Osteoblast (primary cell): ENCODE measurements around the gene NHLH1. TPM values are rescaled to one million over a fixed set of nuclear protein-coding genes. Genes with fewer than 3 reads are reported as not detected.

Source experiments
- DNase-seq: peaks from one replicate; pipeline ENCODE4 v3.0.0; 2011; ENCODE audit warnings: low spot score, mixed read lengths; ENCODE audit not compliant: insufficient read length; ENCODE audit errors: missing footprints
- H2AFZ ChIP-seq: 2 replicates; pipeline ENCODE4 v1.6.0; 2011; ENCODE audit warnings: mild to moderate bottlenecking, low read length
- H3K27ac ChIP-seq: 2 replicates; pipeline ENCODE4 v1.5.1; 2011; ENCODE audit warnings: mild to moderate bottlenecking, low read depth, low read length, moderate library complexity
- H3K27me3 ChIP-seq: 2 replicates; pipeline ENCODE4 v1.6.0; 2012; ENCODE audit warnings: mild to moderate bottlenecking, control low read depth, inconsistent platforms, low read length, moderate library complexity; ENCODE audit not compliant: insufficient read depth
- H3K36me3 ChIP-seq: 2 replicates; pipeline ENCODE4 v1.5.1; 2011; ENCODE audit warnings: mild to moderate bottlenecking, low read length, control low read depth, moderate library complexity; ENCODE audit not compliant: insufficient read depth
- H3K4me1 ChIP-seq: 2 replicates; pipeline ENCODE4 v1.5.1; 2011; ENCODE audit warnings: mild to moderate bottlenecking, low read length, control low read depth, moderate library complexity; ENCODE audit not compliant: insufficient read depth
- H3K4me2 ChIP-seq: 2 replicates; pipeline ENCODE4 v1.6.0; 2011; ENCODE audit warnings: mild to moderate bottlenecking, low read length; ENCODE audit not compliant: insufficient read depth
- H3K4me3 ChIP-seq: fragments of 200-600 bp; sonication (generic); 3 replicates; pipeline ENCODE4 v1.5.1; 2012; ENCODE audit warnings: mild to moderate bottlenecking, low read length, inconsistent platforms; ENCODE audit not compliant: insufficient read depth
- H3K79me2 ChIP-seq: 2 replicates; pipeline ENCODE4 v1.6.0; 2012; ENCODE audit warnings: mild to moderate bottlenecking, low read length, control low read depth, inconsistent platforms; ENCODE audit not compliant: insufficient read depth
- H3K9me3 ChIP-seq: 2 replicates; pipeline ENCODE4 v1.5.1; 2011; ENCODE audit warnings: low read depth, low read length, control low read depth
- H4K20me1 ChIP-seq: 2 replicates; pipeline ENCODE4 v1.6.0; 2012; ENCODE audit warnings: mild to moderate bottlenecking, low read length, control low read depth; ENCODE audit not compliant: insufficient read depth
- total RNA-seq: library from RNA; depleted of rRNA; stranded (reverse); fragments of >200 nt; gene quantifications from 2 replicates; pipeline ENCODE4 v1.2.3, GENCODE V29; 2012
- TF ChIP-seq, protein P1 (sequence below): IDR thresholded peaks from 2 replicates; pipeline ENCODE4 v1.5.1; 2011; ENCODE audit warnings: mild to moderate bottlenecking, low read depth, low read length, moderate library complexity; ENCODE audit errors: extremely low read depth

The NHLH1 gene
- total RNA-seq, 1 donor: not detected

DNA sequence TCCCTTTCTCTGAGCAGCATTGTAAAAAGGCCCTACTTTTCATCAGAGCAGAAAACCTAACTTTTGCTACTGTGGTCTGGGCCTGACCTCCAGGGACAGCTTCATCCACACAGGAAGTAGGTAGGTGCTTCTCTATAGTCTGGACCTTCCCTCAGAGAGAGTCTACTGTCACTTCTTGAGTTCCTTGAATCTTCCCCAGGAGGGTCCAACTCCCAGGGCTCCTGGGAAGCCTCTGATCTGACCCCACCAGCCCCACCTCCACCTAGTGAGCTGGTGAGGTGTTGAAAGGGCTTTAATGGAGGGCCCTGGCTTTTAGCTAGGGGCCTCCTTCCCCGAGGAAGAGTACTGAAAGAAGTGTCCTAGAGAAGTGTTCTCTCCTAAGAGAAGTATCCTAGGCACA, 30.8 kb downstream of the NHLH1 start:
- DNase-seq: no peak
- H2AFZ ChIP-seq: no peak overlapping the region
- no peak overlapping the region for H3K4me2 ChIP-seq
- H3K9me3 ChIP-seq: no peaks in the 10 kb centered on the region
- TF ChIP-seq, protein P1, sequence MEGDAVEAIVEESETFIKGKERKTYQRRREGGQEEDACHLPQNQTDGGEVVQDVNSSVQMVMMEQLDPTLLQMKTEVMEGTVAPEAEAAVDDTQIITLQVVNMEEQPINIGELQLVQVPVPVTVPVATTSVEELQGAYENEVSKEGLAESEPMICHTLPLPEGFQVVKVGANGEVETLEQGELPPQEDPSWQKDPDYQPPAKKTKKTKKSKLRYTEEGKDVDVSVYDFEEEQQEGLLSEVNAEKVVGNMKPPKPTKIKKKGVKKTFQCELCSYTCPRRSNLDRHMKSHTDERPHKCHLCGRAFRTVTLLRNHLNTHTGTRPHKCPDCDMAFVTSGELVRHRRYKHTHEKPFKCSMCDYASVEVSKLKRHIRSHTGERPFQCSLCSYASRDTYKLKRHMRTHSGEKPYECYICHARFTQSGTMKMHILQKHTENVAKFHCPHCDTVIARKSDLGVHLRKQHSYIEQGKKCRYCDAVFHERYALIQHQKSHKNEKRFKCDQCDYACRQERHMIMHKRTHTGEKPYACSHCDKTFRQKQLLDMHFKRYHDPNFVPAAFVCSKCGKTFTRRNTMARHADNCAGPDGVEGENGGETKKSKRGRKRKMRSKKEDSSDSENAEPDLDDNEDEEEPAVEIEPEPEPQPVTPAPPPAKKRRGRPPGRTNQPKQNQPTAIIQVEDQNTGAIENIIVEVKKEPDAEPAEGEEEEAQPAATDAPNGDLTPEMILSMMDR: no peak
- H4K20me1 ChIP-seq: no peaks in the 10 kb centered on the region
- no peaks in the 10 kb centered on the region for H3K4me1 ChIP-seq
- no peaks in the 10 kb centered on the region for H3K36me3 ChIP-seq
- no peaks in the 10 kb centered on the region for H3K79me2 ChIP-seq
- H3K27ac ChIP-seq: no peak overlapping the region
- peaks cover 50% of the 10 kb centered on the region for H3K27me3 ChIP-seq
- no peak overlapping the region for H3K4me3 ChIP-seq

DNA sequence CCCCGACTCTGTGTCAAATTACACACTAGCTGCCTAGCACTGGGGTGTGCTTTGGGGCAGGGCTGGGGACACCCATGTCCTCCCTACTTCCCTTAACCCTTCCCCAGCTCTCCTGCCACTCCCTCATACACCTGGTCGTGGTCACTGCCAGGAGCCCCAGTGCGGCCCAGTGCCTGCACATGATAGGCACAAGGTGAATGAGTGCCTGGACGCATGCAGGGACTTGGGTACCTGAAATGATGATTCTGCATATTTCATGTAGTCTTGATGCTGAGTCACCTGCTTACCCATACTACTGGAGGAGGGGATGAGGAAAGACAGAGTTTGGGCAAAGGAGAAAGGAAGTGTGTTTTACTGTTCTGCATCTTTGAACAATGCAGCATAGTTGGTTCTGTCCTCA, 32.0 kb downstream of the NHLH1 start:
- no peaks in the 10 kb centered on the region for H4K20me1 ChIP-seq
- TF ChIP-seq, protein P1: no peak
- no peak overlapping the region for H3K27ac ChIP-seq
- peaks cover 61% of the 10 kb centered on the region for H3K27me3 ChIP-seq
- H2AFZ ChIP-seq: no peak overlapping the region
- H3K9me3 ChIP-seq: no peaks in the 10 kb centered on the region
- H3K4me2 ChIP-seq: no peak overlapping the region
- no peaks in the 10 kb centered on the region for H3K79me2 ChIP-seq
- no peaks in the 10 kb centered on the region for H3K36me3 ChIP-seq
- H3K4me3 ChIP-seq: no peak overlapping the region
- no peaks in the 10 kb centered on the region for H3K4me1 ChIP-seq
- no peak for DNase-seq

DNA sequence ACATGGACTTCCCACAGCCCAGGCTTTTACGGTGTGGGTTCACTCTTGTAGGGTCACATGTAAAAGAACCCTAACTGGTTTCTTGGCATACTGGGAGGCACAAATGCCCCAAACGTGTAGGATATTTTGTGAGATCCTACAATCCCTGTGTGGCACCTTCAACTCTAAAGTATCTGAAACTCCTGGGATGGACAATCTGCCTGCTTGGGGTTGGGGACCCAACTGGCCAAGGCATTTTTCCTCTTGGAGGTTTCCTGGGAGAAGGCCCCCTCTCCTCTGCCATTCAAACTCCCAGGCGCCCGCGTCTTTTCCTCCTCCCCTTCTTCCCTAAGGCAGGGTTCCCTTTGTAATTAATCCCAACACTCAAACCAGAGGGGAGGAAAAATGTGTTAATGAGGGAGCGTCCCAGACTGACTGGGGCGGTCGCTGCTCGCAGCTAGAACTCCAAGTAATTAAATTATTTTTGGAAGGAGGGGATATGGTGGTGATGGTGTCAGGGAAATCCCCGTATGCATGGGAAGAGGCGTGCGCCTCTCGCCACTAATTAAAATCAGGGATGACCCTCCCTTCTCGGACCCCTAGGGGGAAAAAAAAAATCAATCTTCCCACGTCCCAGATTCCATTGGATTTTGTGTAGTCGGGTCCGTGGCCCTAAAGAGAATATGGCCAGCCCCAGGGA, 32.8 kb downstream of the NHLH1 start:
- Histone ChIP-seq H3K27ac (no peak overlapping the region), H3K4me2 (no peak overlapping the region), H3K4me1 (no peaks in the 10 kb centered on the region), H3K27me3 (peaks cover 67% of the 10 kb centered on the region), H3K36me3 (no peaks in the 10 kb centered on the region), H4K20me1 (no peaks in the 10 kb centered on the region), H3K79me2 (no peaks in the 10 kb centered on the region), H3K9me3 (no peaks in the 10 kb centered on the region), H3K4me3 (no peak overlapping the region), H2AFZ (no peak overlapping the region)
- DNase-seq: no peak
- TF ChIP-seq, protein P1: no peak

DNA sequence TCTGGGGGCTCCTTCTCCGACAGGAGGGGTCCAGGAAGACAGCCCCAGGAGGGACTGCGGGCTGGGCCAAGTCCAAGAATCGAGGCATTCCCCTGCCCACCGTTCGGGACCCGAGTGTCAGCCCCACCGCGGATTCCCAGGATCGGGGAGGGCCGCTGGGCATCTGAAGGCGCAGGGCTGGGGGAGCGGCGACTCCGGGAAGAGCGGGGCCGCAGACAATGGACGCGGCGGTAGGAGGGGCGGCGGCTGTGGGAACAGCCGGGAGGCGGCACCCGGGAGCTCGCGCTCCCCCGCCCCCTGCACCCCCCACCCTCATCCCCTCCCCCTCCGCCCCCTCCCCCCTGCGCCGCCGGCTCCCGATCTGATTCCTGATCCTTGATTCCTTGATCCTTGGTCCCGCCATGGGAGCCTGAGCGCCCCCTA, 33.4 kb downstream of the NHLH1 start, which contains the start of gene VANGL2:
Gene VANGL2 (plus strand): TSS at position 342 of the 423 bp plus-strand sequence. CDS start 15,274 bp downstream, outside the sequence.
- H3K4me3 ChIP-seq: no peak within 1 kb of the TSS
- TF ChIP-seq, protein P1: no peak
- no peak within 1 kb of the TSS for H3K27ac ChIP-seq
- H4K20me1 ChIP-seq: no peaks in the 10 kb centered on the region
- H2AFZ ChIP-seq: no peak within 1 kb of the TSS
- H3K79me2 ChIP-seq: no peaks in the 10 kb centered on the region
- no peak within 1 kb of the TSS for H3K4me2 ChIP-seq
- H3K9me3 ChIP-seq: no peaks in the 10 kb centered on the region
- DNase-seq: no peak
- no peaks in the 10 kb centered on the region for H3K4me1 ChIP-seq
- H3K27me3 ChIP-seq: peaks cover 67% of the 10 kb centered on the region
- no peaks in the 10 kb centered on the region for H3K36me3 ChIP-seq
